NCI-H510A (cell line): ENCODE data around the gene COQ7.

Experiments used
- DNase-seq: peaks from one replicate; lab custom pipeline; 2025; lab: John Stamatoyannopoulos, UW

COQ7 gene

GRCh38 chr16:19086322-19087199, 19.1 kb downstream of the COQ7 start:
- peak; percentile 100 for DNase-seq

DNA sequence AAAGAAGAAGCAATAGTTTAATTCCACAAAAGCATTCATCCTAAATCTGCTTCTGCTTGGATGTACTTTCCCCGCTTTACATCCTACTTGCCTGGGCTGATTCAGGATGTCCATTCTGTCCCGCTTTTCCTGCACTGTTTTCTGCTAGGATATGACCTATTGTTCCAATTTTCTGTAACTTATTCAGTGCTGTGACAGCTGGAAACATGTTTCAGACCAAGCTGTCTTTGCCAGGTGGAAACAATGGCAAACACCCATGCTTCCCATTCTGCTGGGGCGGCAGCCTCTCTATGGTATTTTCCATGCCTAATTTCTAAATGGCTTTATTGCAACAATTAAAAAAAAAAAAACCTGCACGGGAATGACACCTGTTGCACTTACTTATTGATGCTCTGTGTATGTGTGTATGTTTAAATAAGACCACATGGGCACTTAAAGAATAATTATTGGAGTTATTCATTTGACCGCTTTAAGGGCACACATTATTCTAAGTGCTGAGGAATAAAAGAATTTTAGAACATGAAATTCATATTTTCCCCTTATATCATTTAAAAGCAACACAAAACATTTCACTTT, 21.0 kb downstream of the COQ7 start:
- no peak for DNase-seq

- no peak for DNase-seq
Measured at GRCh38 chr16:19089410-19089955, 22.1 kb downstream of the COQ7 start.

DNA sequence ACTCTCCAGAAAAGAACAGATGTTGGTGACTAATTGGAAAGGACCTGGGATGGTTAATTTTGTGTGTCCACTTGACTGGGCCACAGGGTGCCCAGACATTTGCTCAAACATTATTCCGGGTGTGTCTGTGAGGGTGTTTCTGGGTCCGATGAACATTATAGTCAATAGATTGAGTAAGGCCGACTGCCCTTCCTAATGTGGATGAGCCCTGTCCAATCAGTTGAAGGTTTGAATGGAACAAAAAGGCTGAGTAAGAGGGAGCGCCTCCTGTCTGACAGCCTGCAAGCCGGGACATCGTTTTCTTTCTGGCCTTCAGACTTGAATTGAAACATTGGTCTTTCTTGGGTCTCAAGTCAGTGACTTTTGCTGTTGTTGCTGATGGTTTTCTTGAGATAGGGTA, 23.5 kb downstream of the COQ7 start:
- DNase-seq = no peak

- no peak for DNase-seq
Measured at GRCh38 chr16:19092653-19093410, 25.4 kb downstream of the COQ7 start.

GRCh38 chr16:19093631-19094541, 26.5 kb downstream of the COQ7 start:
- DNase-seq = no peak

GRCh38 chr16:19094542-19095365, 27.3 kb downstream of the COQ7 start:
- DNase-seq = peak; percentile 47

GRCh38 chr16:19095654-19096053, 28.2 kb downstream of the COQ7 start:
- no peak for DNase-seq

DNA sequence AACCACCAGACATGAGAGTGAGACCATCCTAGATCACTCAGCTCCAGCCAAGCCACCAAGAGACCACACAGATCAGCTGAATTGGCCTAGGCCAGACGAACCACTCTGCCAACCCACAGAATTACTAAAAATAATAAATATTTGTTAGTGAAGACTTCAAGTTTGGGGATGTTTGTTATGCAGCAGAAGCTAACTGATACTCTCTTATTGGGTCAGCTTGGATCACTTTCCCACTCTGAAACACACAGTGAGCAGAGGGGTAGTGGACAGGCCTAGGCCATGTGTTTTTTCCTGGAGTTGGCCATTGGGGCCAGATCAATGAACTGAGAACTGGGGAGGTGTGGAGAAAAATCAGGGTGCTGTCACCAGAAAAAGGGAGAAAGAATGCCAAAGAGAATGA, 30.8 kb downstream of the COQ7 start:
- DNase-seq = no peak

- DNase-seq = no peak
Measured at GRCh38 chr16:19102187-19102872, 34.9 kb downstream of the COQ7 start.

DNA sequence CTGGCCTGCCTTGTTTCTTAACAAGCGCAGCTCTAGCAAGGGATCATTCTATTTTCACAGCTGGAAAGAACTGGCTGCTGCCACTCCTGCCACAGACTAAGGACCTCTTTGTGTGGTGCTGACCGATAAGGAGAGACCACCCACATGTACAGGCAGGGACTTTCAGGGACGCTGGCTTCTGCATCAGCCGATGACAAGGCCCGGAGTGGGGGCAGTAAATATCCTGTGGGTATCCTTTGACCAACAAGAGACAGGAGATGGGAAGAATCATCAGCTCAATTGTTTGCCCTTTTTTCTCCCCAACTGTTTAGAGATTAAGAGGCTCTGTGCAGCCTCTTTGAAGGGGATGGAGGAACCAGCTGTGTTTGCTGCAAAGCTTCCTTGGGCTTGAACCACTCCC, 37.2 kb downstream of the COQ7 start:
- no peak for DNase-seq

DNA sequence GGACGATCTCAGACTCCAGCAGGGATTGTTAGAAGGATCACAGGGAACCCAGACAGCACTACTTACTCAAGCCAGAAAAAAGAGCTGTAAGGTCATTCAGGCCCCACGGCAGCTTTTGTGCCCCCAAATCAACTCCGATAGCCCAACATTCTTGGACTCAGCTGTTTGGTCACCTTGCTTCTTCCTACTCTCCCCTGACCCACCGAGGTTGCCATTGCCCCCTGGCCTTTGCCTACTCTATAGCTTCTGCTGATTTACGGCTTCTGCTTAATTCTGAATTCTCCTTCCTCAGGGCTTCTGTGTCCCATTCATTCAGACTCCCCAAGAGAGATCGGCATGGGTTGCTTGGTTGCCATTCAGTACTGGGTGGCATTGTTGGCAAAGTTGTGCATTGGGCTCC, 37.7 kb downstream of the COQ7 start:
- no peak for DNase-seq

GRCh38 chr16:19105891-19106624, 38.6 kb downstream of the COQ7 start:
- DNase-seq = no peak

GRCh38 chr16:19106625-19107020, 39.2 kb downstream of the COQ7 start:
- DNase-seq = no peak

GRCh38 chr16:19108409-19109287, 41.2 kb downstream of the COQ7 start:
- no peak for DNase-seq

DNA sequence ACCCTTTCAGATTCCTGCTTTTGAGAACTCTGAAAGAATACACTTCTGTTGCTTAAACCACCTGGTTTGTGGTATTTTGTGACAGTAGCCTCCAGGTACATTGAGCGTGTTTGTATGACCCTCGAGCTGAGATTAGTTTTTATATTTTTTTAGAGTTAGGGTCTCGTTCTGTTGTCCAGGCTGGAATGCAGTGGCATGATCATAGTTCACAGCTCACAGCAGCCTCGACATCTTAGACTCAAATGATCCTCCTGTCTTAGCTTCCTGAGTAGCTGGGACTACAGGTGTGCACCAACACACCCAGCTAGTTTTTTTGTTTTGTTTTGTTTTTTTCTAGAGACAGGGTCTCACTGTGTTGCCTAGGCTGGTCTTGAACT, 41.9 kb downstream of the COQ7 start:
- DNase-seq = no peak

DNA sequence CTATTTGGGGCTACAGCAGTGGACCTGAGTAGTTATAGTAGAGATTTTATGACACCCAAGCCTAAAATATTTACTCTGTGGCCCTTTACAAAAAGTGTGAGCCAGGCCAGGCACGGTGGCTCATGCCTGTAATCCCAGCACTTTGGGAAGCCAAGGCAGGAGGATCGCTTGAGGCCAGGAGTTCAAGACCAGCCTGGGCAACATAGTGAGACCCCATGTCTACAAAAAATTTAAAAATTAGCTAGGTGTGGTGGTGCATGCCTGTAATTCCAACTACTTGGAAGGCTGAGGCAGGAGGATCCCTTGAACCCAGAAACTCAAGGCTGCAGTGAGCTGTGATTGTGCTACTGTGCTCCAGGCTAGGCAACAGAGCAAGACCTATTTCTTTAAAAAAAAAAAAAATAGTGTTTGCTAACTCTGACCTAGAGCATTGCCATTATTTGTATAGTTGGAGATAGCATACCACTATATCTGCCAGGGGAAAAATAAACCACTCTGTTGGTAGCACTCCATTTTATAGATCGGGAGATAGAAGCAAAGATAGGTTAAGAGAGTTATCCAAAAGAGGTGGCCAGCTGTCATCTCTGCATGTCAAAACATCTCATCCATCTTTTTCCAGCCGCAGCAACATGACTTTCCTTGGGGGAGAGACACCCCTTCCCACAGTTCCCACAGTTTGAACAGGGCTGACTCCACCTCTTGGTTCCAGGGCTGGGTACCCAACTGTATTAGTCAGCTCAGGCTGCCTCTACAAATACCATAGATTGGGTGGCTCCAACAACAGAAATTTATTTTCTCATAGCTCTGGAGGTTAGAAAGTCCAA, 43.3 kb downstream of the COQ7 start:
- DNase-seq = no peak

- no peak for DNase-seq
Measured at GRCh38 chr16:19112099-19112407, 44.6 kb downstream of the COQ7 start.
